HEK293T (cell line): ENCODE results near the gene EPOP.

Experiments used
- ARNT ChIP-seq: fragments of 450-650 bp; IDR thresholded peaks from 2 replicates; pipeline ENCODE4 v1.6.1; 2017; ENCODE audit warnings: mild to moderate bottlenecking
- BHLHE40 ChIP-seq: fragments of 450-650 bp; IDR thresholded peaks from 2 replicates; pipeline ENCODE4 v1.6.1; 2016; ENCODE audit warnings: mild to moderate bottlenecking, moderate library complexity, borderline replicate concordance
- ELF4 ChIP-seq: fragments of 450-650 bp; IDR thresholded peaks from 2 replicates; pipeline ENCODE4 v1.6.1; 2017; ENCODE audit warnings: antibody characterized with exemption
- FOXA1 ChIP-seq: fragments of 450-650 bp; IDR thresholded peaks from 2 replicates; pipeline ENCODE4 v1.6.1; 2016; ENCODE audit warnings: mild to moderate bottlenecking
- FOXM1 ChIP-seq: fragments of 450-650 bp; IDR thresholded peaks from 2 replicates; pipeline ENCODE4 v1.6.1; 2017; ENCODE audit warnings: mild to moderate bottlenecking, borderline replicate concordance
- L3MBTL2 ChIP-seq: fragments of 450-650 bp; conservative IDR thresholded peaks from 2 replicates; pipeline ENCODE4 v1.6.1; 2016; ENCODE audit warnings: mild to moderate bottlenecking
- LEF1 ChIP-seq: fragments of 450-650 bp; IDR thresholded peaks from 2 replicates; pipeline ENCODE4 v1.6.1; 2017; ENCODE audit warnings: mild to moderate bottlenecking, borderline replicate concordance
- NFRKB ChIP-seq: fragments of 450-650 bp; IDR thresholded peaks from 2 replicates; pipeline ENCODE4 v1.6.1; 2016; ENCODE audit warnings: mild to moderate bottlenecking, moderate library complexity
- PKNOX1 ChIP-seq: fragments of 450-650 bp; IDR thresholded peaks from 2 replicates; pipeline ENCODE4 v1.6.1; 2016
- SP1 ChIP-seq: fragments of 450-650 bp; IDR thresholded peaks from 2 replicates; pipeline ENCODE4 v1.6.1; 2017
- SUZ12 ChIP-seq: fragments of 450-650 bp; IDR thresholded peaks from 2 replicates; pipeline ENCODE4 v1.6.1; 2016; ENCODE audit warnings: mild to moderate bottlenecking
- TARDBP ChIP-seq: fragments of 450-650 bp; IDR thresholded peaks from 2 replicates; pipeline ENCODE4 v1.6.1; 2016
- ZNF384 ChIP-seq: fragments of 450-650 bp; IDR thresholded peaks from 2 replicates; pipeline ENCODE4 v1.6.1; 2016

DNA sequence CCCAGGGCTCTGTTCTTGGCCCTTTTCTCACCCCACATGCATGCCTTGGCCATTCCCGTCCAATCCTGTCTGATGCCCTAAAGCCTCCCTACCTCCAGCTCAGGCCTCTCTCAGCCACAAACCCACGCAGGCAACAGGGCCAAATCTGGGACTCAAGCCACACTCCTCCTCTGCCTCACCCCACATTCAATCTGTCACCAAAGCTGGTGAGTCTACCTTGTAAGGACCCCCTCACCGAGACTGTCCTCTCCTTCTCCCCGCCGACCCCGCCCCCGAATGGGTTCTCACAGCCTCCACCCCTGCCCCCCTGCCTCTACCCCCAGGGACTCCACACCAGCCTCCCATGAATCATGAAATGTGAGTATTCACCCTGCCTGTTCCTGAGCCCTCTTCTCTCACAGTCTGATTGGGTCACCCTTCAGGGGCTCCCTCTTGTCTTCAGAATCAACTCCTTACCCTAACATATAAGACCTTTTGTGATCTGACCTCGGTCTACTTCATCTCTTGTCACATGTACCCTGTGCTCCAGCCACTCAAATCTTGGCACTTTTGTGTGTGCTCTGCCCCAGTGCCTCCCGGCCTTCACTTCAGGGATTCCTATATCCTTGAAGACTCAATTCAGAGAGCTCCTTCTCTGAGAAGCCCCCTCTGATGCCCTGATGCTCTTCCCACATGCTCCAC is 10.7 kb downstream of the EPOP start:
- TF ChIP-seq ARNT: no peak
- no peak for TF ChIP-seq TARDBP
- TF ChIP-seq LEF1: no peak
- TF ChIP-seq FOXA1: no peak
- TF ChIP-seq L3MBTL2: no peak
- no peak for TF ChIP-seq PKNOX1
- TF ChIP-seq ELF4: no peak
- no peak for TF ChIP-seq SP1
- TF ChIP-seq NFRKB: no peak
- TF ChIP-seq SUZ12: no peak
- no peak for TF ChIP-seq BHLHE40
- TF ChIP-seq FOXM1: no peak
- no peak for TF ChIP-seq ZNF384
